Endothelial cell (in vitro differentiated cells): ENCODE measurements around the gene PDE1A. TPM values are rescaled to one million over a fixed set of nuclear protein-coding genes. Genes with fewer than 3 reads are reported as not detected.

Source experiments
- DNase-seq: peaks from one replicate; pipeline ENCODE4 v3.0.0; 2021; ENCODE audit warnings: low spot score
- H3K27ac Mint-ChIP-seq: one replicate; pipeline ENCODE4 v1.8.0; 2021; ENCODE audit warnings: mixed read lengths, inconsistent platforms; ENCODE audit not compliant: unreplicated experiment
- H3K27me3 Mint-ChIP-seq: one replicate; pipeline ENCODE4 v1.8.0; 2021; ENCODE audit warnings: mild to moderate bottlenecking, moderate library complexity, mixed read lengths, inconsistent platforms; ENCODE audit not compliant: unreplicated experiment
- H3K36me3 Mint-ChIP-seq: one replicate; pipeline ENCODE4 v1.8.0; 2021; ENCODE audit warnings: mild to moderate bottlenecking, low read depth, mixed read lengths, inconsistent platforms; ENCODE audit not compliant: unreplicated experiment
- H3K4me1 Mint-ChIP-seq: one replicate; pipeline ENCODE4 v1.8.0; 2021; ENCODE audit warnings: mild to moderate bottlenecking, mixed read lengths, inconsistent platforms; ENCODE audit not compliant: unreplicated experiment
- H3K4me3 Mint-ChIP-seq: one replicate; pipeline ENCODE4 v1.8.0; 2021; ENCODE audit warnings: mild to moderate bottlenecking, mixed read lengths, inconsistent platforms; ENCODE audit not compliant: unreplicated experiment
- H3K9me3 Mint-ChIP-seq: one replicate; pipeline ENCODE4 v1.8.0; 2021; ENCODE audit warnings: mixed read lengths, inconsistent platforms; ENCODE audit not compliant: unreplicated experiment
- total RNA-seq: library from RNA; stranded (reverse); fragmentation: NEBNext Ultra II Directional; extraction: Animal tissue kit (Norgen Biotek cat#: 25700); gene quantifications from one replicate; pipeline ENCODE4 v1.2.1, GENCODE V29; 2021; ENCODE audit not compliant: unreplicated experiment
- TF ChIP-seq, protein P1 (sequence below): fragments of 200-600 bp; sonication (generic); IDR thresholded peaks from one replicate; pipeline ENCODE4 v1.5.0; 2021; ENCODE audit warnings: antibody characterized with exemption; ENCODE audit not compliant: unreplicated experiment

The PDE1A gene
- total RNA-seq, 1 donor from 2014 or later: 21.6 TPM

DNA sequence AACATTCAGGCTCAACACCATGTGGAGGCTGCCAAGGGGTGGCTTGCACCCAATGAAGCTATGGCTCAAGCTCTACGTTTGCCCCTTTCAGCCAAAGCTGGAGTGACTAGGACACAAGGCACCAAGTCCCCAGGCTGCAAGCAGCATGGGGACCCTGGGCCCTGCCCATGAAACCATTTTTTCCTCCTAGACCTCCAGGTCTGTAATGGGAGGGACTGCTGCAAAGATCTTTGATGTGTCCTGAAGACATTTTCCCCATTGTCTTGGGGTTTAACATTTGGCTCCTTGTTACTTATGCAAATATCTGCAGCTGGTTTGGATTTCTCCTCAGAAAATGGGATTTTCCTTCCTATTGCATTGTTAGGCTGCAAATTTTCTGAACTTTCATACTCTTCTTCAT, 51.0 kb downstream of the PDE1A start:
- no peaks in the 10 kb centered on the region for H3K4me1 Mint-ChIP-seq
- peaks cover 8% of the 10 kb centered on the region for H3K9me3 Mint-ChIP-seq
- H3K27me3 Mint-ChIP-seq: peaks cover 9% of the 10 kb centered on the region
- no peak overlapping the region for H3K4me3 Mint-ChIP-seq
- H3K36me3 Mint-ChIP-seq: peaks cover 16% of the 10 kb centered on the region
- DNase-seq: no peak
- no peak overlapping the region for H3K27ac Mint-ChIP-seq
- TF ChIP-seq, protein P1, sequence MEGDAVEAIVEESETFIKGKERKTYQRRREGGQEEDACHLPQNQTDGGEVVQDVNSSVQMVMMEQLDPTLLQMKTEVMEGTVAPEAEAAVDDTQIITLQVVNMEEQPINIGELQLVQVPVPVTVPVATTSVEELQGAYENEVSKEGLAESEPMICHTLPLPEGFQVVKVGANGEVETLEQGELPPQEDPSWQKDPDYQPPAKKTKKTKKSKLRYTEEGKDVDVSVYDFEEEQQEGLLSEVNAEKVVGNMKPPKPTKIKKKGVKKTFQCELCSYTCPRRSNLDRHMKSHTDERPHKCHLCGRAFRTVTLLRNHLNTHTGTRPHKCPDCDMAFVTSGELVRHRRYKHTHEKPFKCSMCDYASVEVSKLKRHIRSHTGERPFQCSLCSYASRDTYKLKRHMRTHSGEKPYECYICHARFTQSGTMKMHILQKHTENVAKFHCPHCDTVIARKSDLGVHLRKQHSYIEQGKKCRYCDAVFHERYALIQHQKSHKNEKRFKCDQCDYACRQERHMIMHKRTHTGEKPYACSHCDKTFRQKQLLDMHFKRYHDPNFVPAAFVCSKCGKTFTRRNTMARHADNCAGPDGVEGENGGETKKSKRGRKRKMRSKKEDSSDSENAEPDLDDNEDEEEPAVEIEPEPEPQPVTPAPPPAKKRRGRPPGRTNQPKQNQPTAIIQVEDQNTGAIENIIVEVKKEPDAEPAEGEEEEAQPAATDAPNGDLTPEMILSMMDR: no peak

DNA sequence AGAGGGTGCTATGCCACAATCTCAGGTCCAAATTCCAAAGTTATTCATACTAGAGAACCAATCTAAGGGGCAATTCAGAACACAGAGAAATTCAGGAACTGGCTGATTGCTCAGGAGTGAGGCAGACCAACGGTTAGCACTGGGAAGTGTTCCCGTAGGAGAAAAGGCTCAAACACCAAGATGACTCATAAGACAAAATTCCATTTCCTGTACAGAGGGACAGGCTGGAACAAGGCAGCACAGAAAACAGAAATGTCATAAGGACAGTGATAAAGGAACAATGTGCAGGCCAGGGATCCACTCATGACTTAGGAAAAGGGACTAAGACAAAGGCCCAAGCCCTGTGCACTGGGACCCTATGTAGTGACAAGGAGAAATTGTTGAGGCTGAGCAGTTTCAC, 54.2 kb downstream of the PDE1A start:
- peaks cover 13% of the 10 kb centered on the region for H3K36me3 Mint-ChIP-seq
- H3K9me3 Mint-ChIP-seq: peaks cover 8% of the 10 kb centered on the region
- H3K4me3 Mint-ChIP-seq: no peak overlapping the region
- no peak for DNase-seq
- H3K27ac Mint-ChIP-seq: no peak overlapping the region
- TF ChIP-seq, protein P1: no peak
- H3K4me1 Mint-ChIP-seq: no peaks in the 10 kb centered on the region
- H3K27me3 Mint-ChIP-seq: peaks cover 7% of the 10 kb centered on the region

DNA sequence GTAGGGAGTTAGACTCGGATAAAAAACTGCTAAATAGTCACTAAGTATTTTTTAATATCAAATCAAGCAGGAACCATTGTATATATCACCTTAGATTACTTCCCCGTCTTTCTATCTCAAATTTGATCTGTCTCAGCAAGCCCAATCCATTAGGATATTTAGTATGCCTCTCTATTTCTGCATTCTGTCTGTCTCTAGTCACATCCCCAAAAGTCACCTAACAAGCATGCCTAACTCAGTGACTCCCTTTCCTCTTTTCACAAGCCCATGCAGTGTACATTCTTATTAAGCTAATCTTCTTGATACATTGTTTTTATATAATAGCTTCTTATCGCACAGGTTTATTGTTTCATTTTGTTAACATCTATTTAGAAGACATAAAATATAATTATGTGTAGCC, 57.8 kb downstream of the PDE1A start:
- no peaks in the 10 kb centered on the region for H3K27me3 Mint-ChIP-seq
- no peaks in the 10 kb centered on the region for H3K9me3 Mint-ChIP-seq
- H3K4me3 Mint-ChIP-seq: no peak overlapping the region
- TF ChIP-seq, protein P1: no peak
- no peaks in the 10 kb centered on the region for H3K4me1 Mint-ChIP-seq
- no peak for DNase-seq
- H3K36me3 Mint-ChIP-seq: no peaks in the 10 kb centered on the region
- no peak overlapping the region for H3K27ac Mint-ChIP-seq

DNA sequence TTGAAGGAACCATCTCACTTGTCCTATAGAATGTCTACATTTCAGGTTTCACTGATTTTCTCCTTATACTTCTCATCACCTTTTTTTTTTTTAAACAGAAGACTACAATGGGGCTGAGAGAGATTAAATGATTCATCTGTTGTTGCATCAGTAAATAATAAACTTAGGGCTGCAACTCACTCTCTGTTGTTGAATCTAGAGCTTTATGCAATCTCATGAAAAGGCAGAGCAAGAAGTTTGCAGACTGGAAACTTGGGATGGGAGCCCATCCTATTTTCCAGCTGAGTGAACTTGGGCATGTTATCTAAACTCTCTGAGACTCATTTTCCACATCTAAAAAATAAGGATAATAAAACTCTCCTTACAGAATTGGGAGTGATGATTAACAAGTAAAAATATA, 58.4 kb downstream of the PDE1A start:
- H3K36me3 Mint-ChIP-seq: no peaks in the 10 kb centered on the region
- H3K9me3 Mint-ChIP-seq: no peaks in the 10 kb centered on the region
- no peak overlapping the region for H3K27ac Mint-ChIP-seq
- no peaks in the 10 kb centered on the region for H3K4me1 Mint-ChIP-seq
- H3K4me3 Mint-ChIP-seq: no peak overlapping the region
- no peak for DNase-seq
- TF ChIP-seq, protein P1: no peak
- H3K27me3 Mint-ChIP-seq: no peaks in the 10 kb centered on the region

DNA sequence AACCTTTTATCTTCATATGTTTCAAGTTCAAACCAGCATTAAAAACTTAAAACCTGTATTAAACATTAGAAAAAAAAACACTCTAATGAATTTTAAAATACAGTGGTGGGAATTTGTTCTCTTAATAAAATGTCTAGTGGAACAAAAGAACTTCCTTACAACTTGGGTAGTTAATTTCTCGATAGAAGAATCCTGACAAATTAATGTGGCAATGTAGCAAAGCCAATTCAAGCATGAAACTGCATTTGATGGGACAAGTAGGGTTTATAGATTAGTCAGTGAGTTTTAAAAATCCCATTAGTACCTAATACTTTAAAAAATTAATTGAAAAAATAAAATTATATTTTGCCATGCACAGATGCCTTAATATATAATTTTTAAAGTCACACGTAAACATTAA, 59.4 kb downstream of the PDE1A start:
- Mint-ChIP-seq H3K36me3 (no peaks in the 10 kb centered on the region), H3K27ac (no peak overlapping the region), H3K9me3 (no peaks in the 10 kb centered on the region), H3K27me3 (no peaks in the 10 kb centered on the region), H3K4me1 (no peaks in the 10 kb centered on the region), H3K4me3 (no peak overlapping the region)
- DNase-seq: no peak
- TF ChIP-seq, protein P1: no peak
